WTC11 (cell line): Measurements from ENCODE around the gene SLC47A2.

Experiments used
- IRF1 ChIP-seq: sonication (generic); formaldehyde crosslinking; IDR thresholded peaks from 2 replicates; pipeline ENCODE4 v1.8.0; 2023; ENCODE audit warnings: missing genetic modification reagents
- MAX ChIP-seq: sonication (generic); formaldehyde crosslinking; IDR thresholded peaks from 2 replicates; pipeline ENCODE4 v1.8.0; 2022; ENCODE audit warnings: mild to moderate bottlenecking, missing genetic modification reagents
- NFYB ChIP-seq: sonication (generic); formaldehyde crosslinking; conservative IDR thresholded peaks from 2 replicates; pipeline ENCODE4 v1.8.0; 2022; ENCODE audit warnings: low read depth, missing genetic modification reagents

- no peak for TF ChIP-seq IRF1 (CRISPR knock-in tag)
- TF ChIP-seq MAX (CRISPR knock-in tag), result no peak
- no peak for TF ChIP-seq NFYB
Observed at GRCh38 chr17:19760746-19761145, 44.4 kb upstream of the SLC47A2 start.
